GM18867 (cell line): Measurements from ENCODE around the gene CASS4.

Experiments used
- ATAC-seq: cut with Tn5 transposase; IDR thresholded peaks from one replicate; pipeline ENCODE4 v1.9.1; 2021; ENCODE audit warnings: mild to moderate bottlenecking, moderate library complexity; ENCODE audit not compliant: unreplicated experiment

Gene CASS4

GRCh38 chr20:56422076-56422823 lies 10.2 kb downstream of the CASS4 start:
- ATAC-seq, result no peak

- no peak for ATAC-seq
Observed at GRCh38 chr20:56422824-56423189, 10.7 kb downstream of the CASS4 start.

- ATAC-seq, result no peak
Observed at GRCh38 chr20:56423211-56423610, 11.2 kb downstream of the CASS4 start.

- no peak for ATAC-seq
Observed at GRCh38 chr20:56423886-56424285, 11.8 kb downstream of the CASS4 start.

GRCh38 chr20:56424931-56425330 lies 12.9 kb downstream of the CASS4 start:
- no peak for ATAC-seq

GRCh38 chr20:56426026-56426425 lies 14.0 kb downstream of the CASS4 start:
- no peak for ATAC-seq

- no peak for ATAC-seq
Observed at GRCh38 chr20:56426926-56427325, 14.9 kb downstream of the CASS4 start.

- ATAC-seq, result no peak
Observed at GRCh38 chr20:56427797-56428196, 15.7 kb downstream of the CASS4 start.

GRCh38 chr20:56428410-56428809 lies 16.4 kb downstream of the CASS4 start:
- ATAC-seq, result no peak

GRCh38 chr20:56428881-56429280 lies 16.8 kb downstream of the CASS4 start:
- ATAC-seq, result no peak

GRCh38 chr20:56429502-56429901 lies 17.4 kb downstream of the CASS4 start:
- ATAC-seq, result no peak

- ATAC-seq, result no peak
Observed at GRCh38 chr20:56429941-56430340, 17.9 kb downstream of the CASS4 start.

- ATAC-seq, result no peak
Observed at GRCh38 chr20:56430461-56430860, 18.4 kb downstream of the CASS4 start.

- ATAC-seq, result no peak
Observed at GRCh38 chr20:56430957-56431356, 18.9 kb downstream of the CASS4 start.

- no peak for ATAC-seq
Observed at GRCh38 chr20:56431471-56431870, 19.4 kb downstream of the CASS4 start.

GRCh38 chr20:56433221-56433879 lies 21.3 kb downstream of the CASS4 start:
- ATAC-seq, result no peak

- no peak for ATAC-seq
Observed at GRCh38 chr20:56433880-56434255, 21.8 kb downstream of the CASS4 start.

- ATAC-seq, result no peak
Observed at GRCh38 chr20:56437196-56437960, 25.3 kb downstream of the CASS4 start.

GRCh38 chr20:56438284-56438683 lies 26.2 kb downstream of the CASS4 start:
- no peak for ATAC-seq

- ATAC-seq, result no peak
Observed at GRCh38 chr20:56439771-56440291, 27.8 kb downstream of the CASS4 start.

GRCh38 chr20:56440346-56441007 lies 28.4 kb downstream of the CASS4 start:
- ATAC-seq, result peak; percentile 63
